Right lobe of liver (tissue), 6 donors: Measurements from ENCODE around the gene TP53RK. TPM values are rescaled to one million over a fixed set of nuclear protein-coding genes. Genes with fewer than 3 reads are reported as not detected.

Source experiments
- ATAC-seq, 4 donors: fragments of 200-7000 bp; cut with Tn5 transposase; one replicate each; pipeline ENCODE4 v1.9.1; 2020; ENCODE audit warnings: mild to moderate bottlenecking in 4 of 4, moderate library complexity in 4 of 4
- DNase-seq, 3 donors: peaks; one replicate each; pipeline ENCODE4 v3.0.0-alpha.2; 2020
- H3K27ac ChIP-seq, 3 donors: fragments of 200-600 bp; one replicate each; pipeline ENCODE4 v1.8.0; 2022
- H3K27me3 ChIP-seq, 2 donors: fragments of 200-600 bp; one replicate each; pipeline ENCODE4 v1.8.0; 2022
- H3K36me3 ChIP-seq, 4 donors: fragments of 200-600 bp; sonication (generic) in 1 of 4; one replicate each; pipeline versions ENCODE4 v1.5.1 to v1.8.0; 2017 to 2022; ENCODE audit warnings: control low read depth in 1 of 4
- H3K4me1 ChIP-seq, 4 donors: fragments of 200-600 bp; sonication (generic) in 1 of 4; one replicate each; pipeline versions ENCODE4 v1.5.1 to v1.8.0; 2017 to 2022; ENCODE audit warnings: control low read depth in 1 of 4
- H3K4me3 ChIP-seq, 3 donors: fragments of 200-600 bp; one replicate each; pipeline ENCODE4 v1.8.0; 2022
- H3K9me3 ChIP-seq, 4 donors: fragments of 200-600 bp; sonication (generic) in 1 of 4; one replicate each; pipeline versions ENCODE4 v1.5.1 to v1.8.0; 2017 to 2022; ENCODE audit warnings: control low read depth in 1 of 4
- POLR2A ChIP-seq: fragments of 450-650 bp; IDR thresholded peaks from one replicate; pipeline ENCODE4 v1.6.1; 2017; ENCODE audit warnings: antibody characterized with exemption, mild to moderate bottlenecking
- WGBS: methylation state at CpG from one replicate; pipeline ENCODE4 v1.1.6; 2018; ENCODE audit warnings: low coverage, low lambda C conversion rate; ENCODE audit not compliant: insufficient coverage; ENCODE audit errors: missing lambda C conversion rate; 5-methylcytosine and 5-hydroxymethylcytosine counted together
- intact Hi-C, 2 donors: fragments of 100-400 bp; cut with DNase I; formaldehyde crosslinking; loops; one replicate each; pipeline versions ENCODE4 v1.11.2 to v1.14.1; 2022
- total RNA-seq, 6 experiments: library from RNA; depleted of rRNA in 2 of 6; stranded (reverse); fragments of >200 nt in 2 of 6; fragmentation: NEBNext Ultra II Directional in 3 of 6; extraction: Animal tissue kit (Norgen Biotek cat#: 25700) in 3 of 6; gene quantifications; one replicate each; pipeline versions ENCODE4 v1.1.0 to v1.2.4, GENCODE V29; 2016 to 2023
- TF ChIP-seq, protein P1 (sequence below), 4 donors: fragments of 200-600 bp in 3 of 4; fragments of 450-650 bp in 1 of 4; IDR thresholded peaks; one replicate each; pipeline versions ENCODE4 v1.5.1 to v1.8.0; 2016 to 2022; ENCODE audit warnings: antibody characterized with exemption in 4 of 4, mild to moderate bottlenecking in 2 of 4
- donor health status: DM: no; HTN: yes; CAD: no.
- donor health status: DM: no; HTN: no; CAD: no.
- donor health status: DM: no; HTN: no; CAD: no.
- donor health status: DM: no; HTN: yes; CAD: no.
- donor health status: DM: no; HTN: yes; CAD: no.

The TP53RK gene
- total RNA-seq, 6 experiments from 2014 or later = 3.1 to 10.0 (median 5.2) TPM

DNA sequence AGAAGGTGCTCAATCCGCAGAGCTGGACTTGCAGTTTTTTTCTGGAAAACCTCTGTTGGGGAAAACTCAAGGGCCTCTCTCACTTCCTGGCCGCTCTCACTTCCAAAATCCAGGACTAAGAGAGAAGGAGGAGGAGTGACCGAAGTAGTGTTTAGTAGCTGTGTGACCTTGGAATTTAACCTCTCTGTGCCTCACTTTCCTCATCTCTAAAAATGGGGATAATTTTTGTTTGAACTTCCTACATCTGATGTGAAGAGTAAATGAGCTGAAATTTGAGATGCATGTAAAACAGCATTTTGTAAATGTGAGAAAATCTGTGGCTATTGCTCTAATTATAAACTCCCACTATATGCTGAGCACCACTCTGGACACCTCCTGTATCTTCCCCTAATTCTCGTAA lies 43.1 kb downstream of the TP53RK start:
- Histone ChIP-seq H3K27me3 (no peaks in the 10 kb centered on the region), H3K4me1 (peaks cover 0 to 16% (median 3%) of the 10 kb centered on the region in 4 donors), H3K9me3 (no peaks in the 10 kb centered on the region), H3K36me3 (no peaks in the 10 kb centered on the region), H3K4me3 (no peak overlapping the region), H3K27ac (no peak overlapping the region)
- no peak for DNase-seq
- ATAC-seq = no peak
- intact Hi-C loops = no loop called here
- TF ChIP-seq, protein P1, sequence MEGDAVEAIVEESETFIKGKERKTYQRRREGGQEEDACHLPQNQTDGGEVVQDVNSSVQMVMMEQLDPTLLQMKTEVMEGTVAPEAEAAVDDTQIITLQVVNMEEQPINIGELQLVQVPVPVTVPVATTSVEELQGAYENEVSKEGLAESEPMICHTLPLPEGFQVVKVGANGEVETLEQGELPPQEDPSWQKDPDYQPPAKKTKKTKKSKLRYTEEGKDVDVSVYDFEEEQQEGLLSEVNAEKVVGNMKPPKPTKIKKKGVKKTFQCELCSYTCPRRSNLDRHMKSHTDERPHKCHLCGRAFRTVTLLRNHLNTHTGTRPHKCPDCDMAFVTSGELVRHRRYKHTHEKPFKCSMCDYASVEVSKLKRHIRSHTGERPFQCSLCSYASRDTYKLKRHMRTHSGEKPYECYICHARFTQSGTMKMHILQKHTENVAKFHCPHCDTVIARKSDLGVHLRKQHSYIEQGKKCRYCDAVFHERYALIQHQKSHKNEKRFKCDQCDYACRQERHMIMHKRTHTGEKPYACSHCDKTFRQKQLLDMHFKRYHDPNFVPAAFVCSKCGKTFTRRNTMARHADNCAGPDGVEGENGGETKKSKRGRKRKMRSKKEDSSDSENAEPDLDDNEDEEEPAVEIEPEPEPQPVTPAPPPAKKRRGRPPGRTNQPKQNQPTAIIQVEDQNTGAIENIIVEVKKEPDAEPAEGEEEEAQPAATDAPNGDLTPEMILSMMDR (IDR thresholded peaks at IDR 0.05) = no peak
- no peak for TF ChIP-seq POLR2A
- WGBS = 74% methylated on average over 4 of the region's 4 CpGs

DNA sequence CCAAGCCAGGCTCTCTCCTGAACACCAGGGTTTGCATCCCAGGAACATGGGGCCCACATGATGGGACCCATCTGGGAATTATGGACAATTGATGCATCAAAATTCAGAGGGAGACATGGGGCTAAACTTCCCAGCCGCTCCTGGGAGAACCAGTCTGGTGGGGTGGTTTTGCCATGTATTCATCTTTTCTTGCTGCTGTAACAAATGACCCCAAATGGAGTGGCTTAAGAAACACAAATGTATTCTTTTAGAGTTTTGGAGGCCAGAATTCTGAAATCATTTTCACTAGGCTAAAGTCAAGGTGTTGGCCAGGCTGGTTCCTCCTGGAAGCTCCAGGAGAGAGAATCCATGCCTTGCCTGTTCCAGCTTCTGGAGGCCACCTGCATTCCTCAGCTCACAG lies 44.5 kb downstream of the TP53RK start:
- Histone ChIP-seq H3K4me1 (peaks cover 0 to 28% (median 9%) of the 10 kb centered on the region in 4 donors), H3K9me3 (no peaks in the 10 kb centered on the region), H3K27me3 (no peaks in the 10 kb centered on the region), H3K36me3 (no peaks in the 10 kb centered on the region), H3K27ac (no peak overlapping the region), H3K4me3 (no peak overlapping the region)
- TF ChIP-seq POLR2A = no peak
- TF ChIP-seq, protein P1 (IDR thresholded peaks at IDR 0.05) = no peak
- no peak for DNase-seq
- WGBS = 100% methylated on average over 1 of the region's 1 CpG
- no peak for ATAC-seq
- intact Hi-C loops = no loop called here

DNA sequence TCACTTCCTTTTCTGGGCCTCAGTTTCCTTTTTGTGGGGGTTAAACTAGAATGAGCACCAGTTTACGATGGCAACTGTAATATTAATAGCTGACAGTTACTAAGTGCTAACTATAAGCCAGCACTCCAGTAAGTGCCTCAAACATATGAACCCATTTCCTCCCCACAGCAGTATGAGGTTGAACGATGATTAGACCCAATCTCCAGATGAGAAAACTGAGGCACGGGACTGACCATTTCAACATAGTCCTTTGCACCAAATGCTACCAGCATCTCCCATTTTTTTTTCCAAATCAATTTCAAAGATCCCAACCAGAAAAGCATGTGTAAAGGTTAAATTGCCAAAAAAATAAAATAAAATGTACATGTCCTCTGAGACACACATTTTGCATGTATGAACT lies 45.1 kb downstream of the TP53RK start:
- no peak for DNase-seq
- Histone ChIP-seq H3K4me3 (no peak overlapping the region), H3K4me1 (peaks cover 0 to 28% (median 9%) of the 10 kb centered on the region in 4 donors), H3K27ac (no peak overlapping the region), H3K9me3 (no peaks in the 10 kb centered on the region), H3K36me3 (no peaks in the 10 kb centered on the region), H3K27me3 (no peaks in the 10 kb centered on the region)
- TF ChIP-seq, protein P1 (IDR thresholded peaks at IDR 0.05) = no peak
- no peak for TF ChIP-seq POLR2A
- intact Hi-C loops = no loop called here
- ATAC-seq = no peak
- 90% methylated on average over 3 of the region's 3 CpGs for WGBS

DNA sequence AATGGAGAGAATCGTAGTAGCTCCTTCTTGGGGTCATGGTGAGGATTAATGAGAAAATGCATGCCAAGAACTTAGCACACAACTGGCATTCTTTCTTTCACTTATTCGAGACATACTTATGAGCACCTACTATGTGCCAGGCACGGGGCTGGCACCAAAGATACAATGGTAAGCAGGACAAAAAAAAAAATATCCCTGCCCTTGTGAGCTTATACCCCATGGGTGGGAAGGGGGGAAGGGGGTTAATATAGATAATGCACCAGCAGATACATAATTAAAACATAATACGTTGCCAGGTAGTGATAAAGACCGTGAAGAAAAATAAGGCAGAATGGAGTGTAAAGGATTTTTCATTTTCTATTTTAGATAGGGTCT lies 46.3 kb downstream of the TP53RK start:
- no peak overlapping the region for H3K4me3 ChIP-seq
- H3K4me1 ChIP-seq = peaks cover 0 to 28% (median 9%) of the 10 kb centered on the region in 4 donors
- ATAC-seq (no peak), DNase-seq (no peak)
- H3K9me3 ChIP-seq = no peaks in the 10 kb centered on the region
- TF ChIP-seq POLR2A = no peak
- TF ChIP-seq, protein P1 (IDR thresholded peaks at IDR 0.05) = no peak
- H3K36me3 ChIP-seq = no peaks in the 10 kb centered on the region
- WGBS = 66% methylated on average over 4 of the region's 5 CpGs
- intact Hi-C loops = no loop called here
- no peak overlapping the region for H3K27ac ChIP-seq
- no peaks in the 10 kb centered on the region for H3K27me3 ChIP-seq
